Stomach (tissue), 4 donors: ENCODE measurements around the gene AGPAT2.

Experiments
- EP300 ChIP-seq: sonication (generic); formaldehyde crosslinking; IDR thresholded peaks from one replicate; pipeline ENCODE4 v1.6.1; 2017; ENCODE audit warnings: antibody characterized with exemption
- POLR2A ChIP-seq, 4 donors: fragments of 450-650 bp; IDR thresholded peaks; one replicate each; pipeline ENCODE4 v1.6.1; 2016; ENCODE audit warnings: antibody characterized with exemption in 4 of 4, control low read depth in 2 of 4, mild to moderate bottlenecking in 1 of 4, moderate library complexity in 1 of 4
- POLR2AphosphoS5 ChIP-seq, 3 donors: sonication (generic); formaldehyde crosslinking; IDR thresholded peaks; one replicate each; pipeline ENCODE4 v1.6.1; 2016; ENCODE audit warnings: antibody characterized with exemption in 3 of 3
- TF ChIP-seq, protein P1 (sequence below), 7 experiments: fragments of 450-650 bp in 4 of 7; fragments of 200-600 bp in 3 of 7; sonication (generic) in 3 of 7; IDR thresholded peaks; one replicate each; pipeline ENCODE4 v1.5.1; 2016 to 2019; ENCODE audit warnings: antibody characterized with exemption in 7 of 7, control low read depth in 2 of 7, mild to moderate bottlenecking in 1 of 7

DNA sequence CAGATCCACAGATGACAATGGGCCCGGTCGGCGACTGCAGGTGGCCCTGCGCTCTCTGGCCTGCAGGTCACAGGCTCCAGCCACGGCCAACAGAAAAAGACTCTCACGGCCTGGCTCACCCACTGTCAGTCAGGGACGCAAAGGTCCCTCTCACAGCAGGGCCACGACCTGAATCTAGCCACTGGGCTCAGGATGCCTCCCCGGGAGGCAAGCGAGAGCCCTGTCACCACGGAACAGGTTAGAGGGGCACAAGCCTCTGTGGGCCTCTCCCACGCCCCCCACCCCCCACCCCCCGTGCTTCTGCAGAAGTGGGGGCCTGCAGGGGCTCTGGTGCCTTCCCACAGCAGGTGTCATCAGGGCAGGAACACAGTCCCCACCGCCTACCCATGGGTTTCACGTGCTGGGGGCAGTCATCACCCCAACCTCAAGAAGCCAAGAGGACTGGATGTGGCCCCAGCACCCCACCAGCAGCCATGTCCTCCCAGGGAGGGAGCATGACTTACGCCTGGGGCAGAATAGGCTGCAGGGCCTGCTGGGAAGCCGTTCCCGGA lies 41.8 kb downstream of the AGPAT2 start:
- TF ChIP-seq POLR2AphosphoS5 (IDR thresholded peaks at IDR 0.05) (no peak), EP300 (no peak), POLR2A (IDR thresholded peaks at IDR 0.05) (no peak)
- TF ChIP-seq, protein P1, sequence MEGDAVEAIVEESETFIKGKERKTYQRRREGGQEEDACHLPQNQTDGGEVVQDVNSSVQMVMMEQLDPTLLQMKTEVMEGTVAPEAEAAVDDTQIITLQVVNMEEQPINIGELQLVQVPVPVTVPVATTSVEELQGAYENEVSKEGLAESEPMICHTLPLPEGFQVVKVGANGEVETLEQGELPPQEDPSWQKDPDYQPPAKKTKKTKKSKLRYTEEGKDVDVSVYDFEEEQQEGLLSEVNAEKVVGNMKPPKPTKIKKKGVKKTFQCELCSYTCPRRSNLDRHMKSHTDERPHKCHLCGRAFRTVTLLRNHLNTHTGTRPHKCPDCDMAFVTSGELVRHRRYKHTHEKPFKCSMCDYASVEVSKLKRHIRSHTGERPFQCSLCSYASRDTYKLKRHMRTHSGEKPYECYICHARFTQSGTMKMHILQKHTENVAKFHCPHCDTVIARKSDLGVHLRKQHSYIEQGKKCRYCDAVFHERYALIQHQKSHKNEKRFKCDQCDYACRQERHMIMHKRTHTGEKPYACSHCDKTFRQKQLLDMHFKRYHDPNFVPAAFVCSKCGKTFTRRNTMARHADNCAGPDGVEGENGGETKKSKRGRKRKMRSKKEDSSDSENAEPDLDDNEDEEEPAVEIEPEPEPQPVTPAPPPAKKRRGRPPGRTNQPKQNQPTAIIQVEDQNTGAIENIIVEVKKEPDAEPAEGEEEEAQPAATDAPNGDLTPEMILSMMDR (IDR thresholded peaks at IDR 0.05) = no peak
